Glutamatergic neuron (in vitro differentiated cells): Measurements from ENCODE around the gene LETM1. TPM values are rescaled to one million over a fixed set of nuclear protein-coding genes. Genes with fewer than 3 reads are reported as not detected.

Source experiments
- DNase-seq: peaks from one replicate; pipeline ENCODE4 v3.0.0; 2022
- H3K27ac Mint-ChIP-seq: one replicate; pipeline ENCODE4 v1.8.0; 2020; ENCODE audit warnings: mild to moderate bottlenecking, mixed read lengths, inconsistent platforms; ENCODE audit not compliant: unreplicated experiment
- H3K27me3 Mint-ChIP-seq: one replicate; pipeline ENCODE4 v1.8.0; 2020; ENCODE audit warnings: mild to moderate bottlenecking, moderate library complexity, mixed read lengths, inconsistent platforms; ENCODE audit not compliant: unreplicated experiment
- H3K36me3 Mint-ChIP-seq: one replicate; pipeline ENCODE4 v1.8.0; 2020; ENCODE audit warnings: mild to moderate bottlenecking, mixed read lengths, inconsistent platforms; ENCODE audit not compliant: unreplicated experiment
- H3K4me1 Mint-ChIP-seq: one replicate; pipeline ENCODE4 v1.8.0; 2020; ENCODE audit warnings: mild to moderate bottlenecking, low read depth, mixed read lengths, inconsistent platforms; ENCODE audit not compliant: unreplicated experiment
- H3K4me3 Mint-ChIP-seq: one replicate; pipeline ENCODE4 v1.8.0; 2020; ENCODE audit warnings: mild to moderate bottlenecking, mixed read lengths, inconsistent platforms; ENCODE audit not compliant: unreplicated experiment
- H3K9me3 Mint-ChIP-seq: one replicate; pipeline ENCODE4 v1.8.0; 2020; ENCODE audit warnings: mild to moderate bottlenecking, moderate library complexity, mixed read lengths, inconsistent platforms; ENCODE audit not compliant: unreplicated experiment
- total RNA-seq: library from RNA; stranded (reverse); fragmentation: NEBNext Ultra II Directional; extraction: Animal tissue kit (Norgen Biotek cat#: 25700); gene quantifications from one replicate; pipeline ENCODE4 v1.2.1, GENCODE V29; 2021; ENCODE audit not compliant: unreplicated experiment
- TF ChIP-seq, protein P1 (sequence below): fragments of 200-600 bp; sonication (generic); IDR thresholded peaks from one replicate; pipeline ENCODE4 v1.5.0; 2021; ENCODE audit not compliant: partially characterized antibody, unreplicated experiment

LETM1 gene
- total RNA-seq, 1 donor from 2014 or later, result 48.5 TPM

DNA sequence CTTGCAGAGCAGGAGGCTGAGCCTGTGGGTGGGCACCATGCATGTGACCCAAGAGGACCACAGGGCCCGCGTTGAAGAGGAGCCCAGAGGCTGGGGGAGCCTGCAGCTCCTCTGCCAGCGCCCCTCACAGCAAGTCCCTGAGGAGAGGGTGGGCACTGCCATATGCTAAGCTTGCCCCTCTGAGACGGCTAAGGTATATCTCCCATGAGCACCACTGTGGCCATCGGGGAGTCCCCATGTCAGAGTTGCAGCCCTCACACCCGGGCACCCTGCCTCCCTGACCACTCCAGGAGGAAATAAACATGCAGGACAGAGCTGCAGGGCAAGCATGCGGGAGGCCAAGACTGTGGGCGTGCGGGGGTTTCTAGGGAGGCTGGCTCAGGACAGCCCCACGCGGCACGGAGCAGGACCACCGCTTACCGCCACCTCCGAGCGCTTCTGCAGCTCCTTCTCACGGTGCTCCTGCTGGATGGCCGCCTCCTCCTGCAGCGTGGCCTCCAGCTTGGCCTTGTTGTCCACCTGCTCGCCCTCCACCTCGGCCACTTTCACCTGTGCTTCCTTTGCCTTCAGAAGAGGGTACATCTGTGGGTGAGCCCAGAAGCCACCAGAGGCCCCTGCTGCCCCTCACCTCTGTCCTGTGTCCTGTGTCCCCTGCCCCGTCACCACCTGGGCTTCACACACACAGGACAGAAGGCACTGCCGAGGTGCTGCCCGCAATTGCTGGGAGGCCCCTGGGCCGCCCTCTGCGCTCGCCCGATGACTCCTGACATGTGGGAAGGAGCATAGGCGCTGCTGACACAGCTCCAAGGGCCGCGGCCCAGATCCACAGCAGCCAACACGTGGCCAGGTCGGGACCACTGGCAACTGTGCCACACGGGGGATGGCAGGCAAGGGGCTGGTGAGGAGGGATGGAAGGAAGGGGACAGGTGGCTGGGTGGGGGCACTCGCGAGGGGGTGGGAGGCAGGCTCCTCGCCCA lies 33.1 kb downstream of the LETM1 start:
- Mint-ChIP-seq H3K36me3 (peaks cover 9% of the 10 kb centered on the region), H3K9me3 (peaks cover 4% of the 10 kb centered on the region), H3K27me3 (peaks cover 1% of the 10 kb centered on the region), H3K27ac (no peak overlapping the region), H3K4me3 (no peak overlapping the region), H3K4me1 (peaks cover 8% of the 10 kb centered on the region)
- DNase-seq, result no peak
- TF ChIP-seq, protein P1, sequence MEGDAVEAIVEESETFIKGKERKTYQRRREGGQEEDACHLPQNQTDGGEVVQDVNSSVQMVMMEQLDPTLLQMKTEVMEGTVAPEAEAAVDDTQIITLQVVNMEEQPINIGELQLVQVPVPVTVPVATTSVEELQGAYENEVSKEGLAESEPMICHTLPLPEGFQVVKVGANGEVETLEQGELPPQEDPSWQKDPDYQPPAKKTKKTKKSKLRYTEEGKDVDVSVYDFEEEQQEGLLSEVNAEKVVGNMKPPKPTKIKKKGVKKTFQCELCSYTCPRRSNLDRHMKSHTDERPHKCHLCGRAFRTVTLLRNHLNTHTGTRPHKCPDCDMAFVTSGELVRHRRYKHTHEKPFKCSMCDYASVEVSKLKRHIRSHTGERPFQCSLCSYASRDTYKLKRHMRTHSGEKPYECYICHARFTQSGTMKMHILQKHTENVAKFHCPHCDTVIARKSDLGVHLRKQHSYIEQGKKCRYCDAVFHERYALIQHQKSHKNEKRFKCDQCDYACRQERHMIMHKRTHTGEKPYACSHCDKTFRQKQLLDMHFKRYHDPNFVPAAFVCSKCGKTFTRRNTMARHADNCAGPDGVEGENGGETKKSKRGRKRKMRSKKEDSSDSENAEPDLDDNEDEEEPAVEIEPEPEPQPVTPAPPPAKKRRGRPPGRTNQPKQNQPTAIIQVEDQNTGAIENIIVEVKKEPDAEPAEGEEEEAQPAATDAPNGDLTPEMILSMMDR, result no peak

- no peak overlapping the region for H3K4me3 Mint-ChIP-seq
- H3K27me3 Mint-ChIP-seq, result peaks cover 1% of the 10 kb centered on the region
- TF ChIP-seq, protein P1, result no peak
- H3K27ac Mint-ChIP-seq, result no peak overlapping the region
- no peak for DNase-seq
- H3K36me3 Mint-ChIP-seq, result peaks cover 6% of the 10 kb centered on the region
- peaks cover 4% of the 10 kb centered on the region for H3K9me3 Mint-ChIP-seq
- peaks cover 6% of the 10 kb centered on the region for H3K4me1 Mint-ChIP-seq
Observed at GRCh38 chr4:1821679-1822567, 34.0 kb downstream of the LETM1 start.

DNA sequence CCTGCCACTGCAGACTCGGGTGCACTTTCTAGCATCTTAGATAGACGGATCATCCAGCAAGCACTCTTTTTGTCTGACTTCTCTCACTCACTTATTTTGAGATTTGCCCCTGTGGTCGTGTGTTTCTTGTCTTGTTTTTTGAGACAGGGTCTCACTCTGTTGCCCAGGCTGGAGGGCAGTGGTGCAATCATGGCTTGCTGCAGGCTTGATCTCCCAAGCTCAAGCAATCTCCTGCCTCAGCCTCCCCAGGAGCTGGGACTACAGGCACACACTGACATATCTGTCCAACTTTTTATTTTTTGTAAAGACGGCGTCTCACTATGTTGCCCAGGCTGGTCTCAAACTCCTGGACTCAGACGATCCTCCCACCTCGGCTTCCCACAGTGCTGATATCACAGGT lies 36.1 kb downstream of the LETM1 start:
- DNase-seq, result no peak
- peaks cover 4% of the 10 kb centered on the region for H3K36me3 Mint-ChIP-seq
- peaks cover 1% of the 10 kb centered on the region for H3K27me3 Mint-ChIP-seq
- no peak overlapping the region for H3K4me3 Mint-ChIP-seq
- no peak overlapping the region for H3K27ac Mint-ChIP-seq
- peaks cover 4% of the 10 kb centered on the region for H3K9me3 Mint-ChIP-seq
- H3K4me1 Mint-ChIP-seq, result no peaks in the 10 kb centered on the region
- TF ChIP-seq, protein P1, result no peak

DNA sequence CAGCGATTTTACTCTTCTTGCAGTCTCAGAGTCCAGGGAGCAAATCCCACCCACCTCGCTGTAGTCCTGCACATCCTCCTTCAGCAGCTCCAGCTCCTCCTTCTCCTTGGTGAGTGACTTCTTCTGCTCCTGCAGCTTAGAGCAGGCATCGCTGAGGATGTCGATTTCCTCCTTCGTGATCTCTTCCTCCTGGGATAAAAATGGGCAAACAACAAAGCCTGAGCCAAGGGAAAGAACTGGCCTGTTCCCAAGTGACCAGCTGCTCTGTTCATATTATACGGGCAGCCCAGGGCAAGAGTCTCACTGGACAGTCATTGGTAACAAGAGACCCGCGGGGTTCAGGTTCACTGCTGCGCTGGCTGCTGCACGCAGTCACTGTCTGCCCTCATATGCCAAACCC lies 36.7 kb downstream of the LETM1 start:
- Mint-ChIP-seq H3K27me3 (peaks cover 1% of the 10 kb centered on the region), H3K36me3 (peaks cover 4% of the 10 kb centered on the region), H3K27ac (no peak overlapping the region), H3K4me1 (no peaks in the 10 kb centered on the region), H3K9me3 (peaks cover 4% of the 10 kb centered on the region), H3K4me3 (no peak overlapping the region)
- no peak for DNase-seq
- TF ChIP-seq, protein P1, result no peak
